Measurements from ENCODE around the gene SBF2.

- peak; percentile 60 to 63 (median 63) for TF ChIP-seq CTCF (IDR thresholded peaks at IDR 0.05)
- TF ChIP-seq POLR2A (IDR thresholded peaks at IDR 0.05) = no peak
These were observed 10.7 kb upstream of the SBF2 start, which contains the start of gene ADM for GRCh38 chr11:10304495-10305261.
